Measurements from ENCODE around the gene TSHR.
A peak's percentile ranks its signal among the peaks of the same experiment; 100 is the strongest.

The TSHR gene

DNA sequence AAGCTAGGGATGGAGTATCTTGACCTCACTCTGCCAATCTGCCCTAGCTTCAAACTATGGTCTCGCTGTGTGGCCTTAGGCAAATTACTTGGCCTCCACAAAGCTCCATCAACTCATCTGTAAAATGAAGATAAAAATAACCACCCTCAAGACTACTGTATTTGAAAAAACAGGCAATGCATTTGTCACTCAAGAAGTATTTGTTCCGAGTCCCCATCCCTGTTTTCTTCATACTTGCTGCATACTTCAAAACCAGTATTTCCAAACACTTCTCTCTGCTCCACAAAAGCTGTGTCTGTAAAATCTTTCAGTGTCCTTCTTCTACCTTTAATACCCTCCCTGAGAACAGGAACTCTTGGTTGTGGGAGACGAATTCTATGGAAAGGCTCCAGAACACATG, 217.5 kb downstream of the TSHR start:
- H3K4me3 ChIP-seq (replicated peaks; ENCODE audit: insufficient read depth, low read length), result no peak overlapping the region
- no peaks in the 10 kb centered on the region for H3K27me3 ChIP-seq (ENCODE audit: insufficient read depth, poor library complexity, severe bottlenecking)
- no peak overlapping the region for H3K27ac ChIP-seq (replicated peaks)
- TF ChIP-seq SPI1 (IDR thresholded peaks at IDR 0.05; ENCODE audit: borderline replicate concordance, low read depth) (no peak), GABPA (IDR thresholded peaks at IDR 0.05; ENCODE audit: low read depth) (no peak), POLR2AphosphoS5 (IDR thresholded peaks at IDR 0.05; ENCODE audit: low read depth) (no peak)
- TF ChIP-seq, protein P1, sequence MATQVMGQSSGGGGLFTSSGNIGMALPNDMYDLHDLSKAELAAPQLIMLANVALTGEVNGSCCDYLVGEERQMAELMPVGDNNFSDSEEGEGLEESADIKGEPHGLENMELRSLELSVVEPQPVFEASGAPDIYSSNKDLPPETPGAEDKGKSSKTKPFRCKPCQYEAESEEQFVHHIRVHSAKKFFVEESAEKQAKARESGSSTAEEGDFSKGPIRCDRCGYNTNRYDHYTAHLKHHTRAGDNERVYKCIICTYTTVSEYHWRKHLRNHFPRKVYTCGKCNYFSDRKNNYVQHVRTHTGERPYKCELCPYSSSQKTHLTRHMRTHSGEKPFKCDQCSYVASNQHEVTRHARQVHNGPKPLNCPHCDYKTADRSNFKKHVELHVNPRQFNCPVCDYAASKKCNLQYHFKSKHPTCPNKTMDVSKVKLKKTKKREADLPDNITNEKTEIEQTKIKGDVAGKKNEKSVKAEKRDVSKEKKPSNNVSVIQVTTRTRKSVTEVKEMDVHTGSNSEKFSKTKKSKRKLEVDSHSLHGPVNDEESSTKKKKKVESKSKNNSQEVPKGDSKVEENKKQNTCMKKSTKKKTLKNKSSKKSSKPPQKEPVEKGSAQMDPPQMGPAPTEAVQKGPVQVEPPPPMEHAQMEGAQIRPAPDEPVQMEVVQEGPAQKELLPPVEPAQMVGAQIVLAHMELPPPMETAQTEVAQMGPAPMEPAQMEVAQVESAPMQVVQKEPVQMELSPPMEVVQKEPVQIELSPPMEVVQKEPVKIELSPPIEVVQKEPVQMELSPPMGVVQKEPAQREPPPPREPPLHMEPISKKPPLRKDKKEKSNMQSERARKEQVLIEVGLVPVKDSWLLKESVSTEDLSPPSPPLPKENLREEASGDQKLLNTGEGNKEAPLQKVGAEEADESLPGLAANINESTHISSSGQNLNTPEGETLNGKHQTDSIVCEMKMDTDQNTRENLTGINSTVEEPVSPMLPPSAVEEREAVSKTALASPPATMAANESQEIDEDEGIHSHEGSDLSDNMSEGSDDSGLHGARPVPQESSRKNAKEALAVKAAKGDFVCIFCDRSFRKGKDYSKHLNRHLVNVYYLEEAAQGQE (IDR thresholded peaks at IDR 0.05; ENCODE audit: insufficient replicate concordance, low read depth), result no peak
- TF ChIP-seq, protein P2, sequence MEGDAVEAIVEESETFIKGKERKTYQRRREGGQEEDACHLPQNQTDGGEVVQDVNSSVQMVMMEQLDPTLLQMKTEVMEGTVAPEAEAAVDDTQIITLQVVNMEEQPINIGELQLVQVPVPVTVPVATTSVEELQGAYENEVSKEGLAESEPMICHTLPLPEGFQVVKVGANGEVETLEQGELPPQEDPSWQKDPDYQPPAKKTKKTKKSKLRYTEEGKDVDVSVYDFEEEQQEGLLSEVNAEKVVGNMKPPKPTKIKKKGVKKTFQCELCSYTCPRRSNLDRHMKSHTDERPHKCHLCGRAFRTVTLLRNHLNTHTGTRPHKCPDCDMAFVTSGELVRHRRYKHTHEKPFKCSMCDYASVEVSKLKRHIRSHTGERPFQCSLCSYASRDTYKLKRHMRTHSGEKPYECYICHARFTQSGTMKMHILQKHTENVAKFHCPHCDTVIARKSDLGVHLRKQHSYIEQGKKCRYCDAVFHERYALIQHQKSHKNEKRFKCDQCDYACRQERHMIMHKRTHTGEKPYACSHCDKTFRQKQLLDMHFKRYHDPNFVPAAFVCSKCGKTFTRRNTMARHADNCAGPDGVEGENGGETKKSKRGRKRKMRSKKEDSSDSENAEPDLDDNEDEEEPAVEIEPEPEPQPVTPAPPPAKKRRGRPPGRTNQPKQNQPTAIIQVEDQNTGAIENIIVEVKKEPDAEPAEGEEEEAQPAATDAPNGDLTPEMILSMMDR (IDR thresholded peaks at IDR 0.05; ENCODE audit: insufficient read depth, low read length), result no peak
- DNase-seq (ENCODE audit: low read depth in 1 of 2, low spot score in 1 of 2), result no peak

DNA sequence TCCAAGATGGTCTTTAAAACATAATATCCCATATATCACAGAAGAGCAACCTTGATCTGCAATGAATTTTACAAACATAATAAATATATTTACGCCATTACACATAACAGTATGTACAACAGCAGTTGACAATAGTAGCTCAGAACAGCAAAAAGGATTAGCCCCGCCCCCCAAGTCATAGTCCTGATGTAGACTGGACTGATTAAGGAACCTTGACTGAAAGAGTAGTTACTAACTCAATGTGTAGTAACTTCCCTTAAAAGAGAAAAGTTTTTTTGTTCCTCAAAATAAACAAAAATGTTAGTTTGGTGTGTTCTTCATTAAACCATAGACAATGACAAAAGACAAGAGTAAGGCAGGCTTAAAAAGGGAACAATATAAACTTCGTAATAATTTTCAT, 220.8 kb downstream of the TSHR start:
- Histone ChIP-seq H3K27ac (replicated peaks) (no peak overlapping the region), H3K27me3 (ENCODE audit: insufficient read depth, poor library complexity, severe bottlenecking) (no peaks in the 10 kb centered on the region), H3K4me3 (replicated peaks; ENCODE audit: insufficient read depth, low read length) (no peak overlapping the region)
- TF ChIP-seq GABPA (IDR thresholded peaks at IDR 0.05; ENCODE audit: low read depth), result no peak
- TF ChIP-seq SPI1 (IDR thresholded peaks at IDR 0.05; ENCODE audit: borderline replicate concordance, low read depth), result no peak
- TF ChIP-seq, protein P2 (IDR thresholded peaks at IDR 0.05; ENCODE audit: insufficient read depth, low read length), result no peak
- no peak for TF ChIP-seq POLR2AphosphoS5 (IDR thresholded peaks at IDR 0.05; ENCODE audit: low read depth)
- TF ChIP-seq, protein P1 (IDR thresholded peaks at IDR 0.05; ENCODE audit: insufficient replicate concordance, low read depth), result no peak
- peak in 1 of 2 experiments; percentile 72 for DNase-seq (ENCODE audit: low read depth in 1 of 2, low spot score in 1 of 2)

DNA sequence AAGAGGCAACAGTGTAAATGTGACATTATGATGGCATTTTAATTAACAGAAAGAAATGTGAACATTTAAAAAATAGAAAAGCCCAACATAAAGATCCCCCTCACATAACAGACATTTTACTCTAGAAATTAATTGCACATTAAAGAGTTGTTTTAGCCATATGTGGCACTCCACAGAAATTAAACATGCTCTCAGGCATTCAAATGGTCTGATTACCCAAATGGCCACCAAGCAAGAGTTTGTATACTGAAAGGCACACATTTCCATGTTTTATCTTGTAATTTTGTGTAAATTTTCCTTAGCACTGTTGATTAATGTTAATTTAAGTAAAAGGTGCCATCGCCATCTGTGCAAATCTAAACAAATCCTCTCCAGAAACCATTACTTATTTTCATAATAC, 221.8 kb downstream of the TSHR start:
- TF ChIP-seq, protein P1 (IDR thresholded peaks at IDR 0.05; ENCODE audit: insufficient replicate concordance, low read depth), result no peak
- TF ChIP-seq GABPA (IDR thresholded peaks at IDR 0.05; ENCODE audit: low read depth) (no peak), SPI1 (IDR thresholded peaks at IDR 0.05; ENCODE audit: borderline replicate concordance, low read depth) (no peak), POLR2AphosphoS5 (IDR thresholded peaks at IDR 0.05; ENCODE audit: low read depth) (no peak)
- TF ChIP-seq, protein P2 (IDR thresholded peaks at IDR 0.05; ENCODE audit: insufficient read depth, low read length), result no peak
- Histone ChIP-seq H3K27ac (replicated peaks) (no peak overlapping the region), H3K27me3 (ENCODE audit: insufficient read depth, poor library complexity, severe bottlenecking) (no peaks in the 10 kb centered on the region), H3K4me3 (replicated peaks; ENCODE audit: insufficient read depth, low read length) (no peak overlapping the region)
- DNase-seq (ENCODE audit: low read depth in 1 of 2, low spot score in 1 of 2), result no peak

Data from HL-60 (cell line).